GM23248 (cell line): Measurements from ENCODE around the gene JADE2.

Source experiments
- EZH2 ChIP-seq: fragments of 200-600 bp; sonication (generic); IDR thresholded peaks from 2 replicates; pipeline ENCODE4 v1.6.1; 2018; ENCODE audit warnings: antibody characterized with exemption, mild to moderate bottlenecking; ENCODE audit not compliant: insufficient read depth, poor library complexity, severe bottlenecking
- EZH2phosphoT487 ChIP-seq: fragments of 200-600 bp; sonication (generic); IDR thresholded peaks from 2 replicates; pipeline ENCODE4 v1.6.1; 2018; ENCODE audit warnings: antibody characterized with exemption, moderate library complexity, mild to moderate bottlenecking, low read depth; ENCODE audit not compliant: insufficient read depth

GRCh38 chr5:134564396-134564795, 38.9 kb downstream of the JADE2 start:
- no peak for TF ChIP-seq EZH2
- TF ChIP-seq EZH2phosphoT487 = no peak
